GM13976 (cell line): Measurements from ENCODE around the gene GABRG3.
A peak's percentile ranks its signal among the peaks of the same experiment; 100 is the strongest.

Experiments used
- DNase-seq: peaks from one replicate; pipeline ENCODE4 v3.0.0; 2012; ENCODE audit warnings: low spot score
- in situ Hi-C: fragments of 300-500 bp; cut with MboI; formaldehyde crosslinking; loops from one replicate; pipeline ENCODE4 v1.12.0; 2022; ENCODE audit warnings: low sequenced_read_pairs, mixed read lengths, inconsistent platforms; ENCODE audit not compliant: unreplicated experiment
- TF ChIP-seq, protein P1 (sequence below): IDR thresholded peaks from 2 replicates; pipeline ENCODE4 v1.5.1; 2012; ENCODE audit warnings: borderline replicate concordance, mild to moderate bottlenecking; ENCODE audit not compliant: insufficient read depth; ENCODE audit errors: extremely low read depth, missing control alignments, control extremely low read depth

GABRG3 gene

GRCh38 chr15:26936502-26936901 is 34.5 kb upstream of the GABRG3 start:
- DNase-seq = no peak
- in situ Hi-C loops = no loop called here
- TF ChIP-seq, protein P1, sequence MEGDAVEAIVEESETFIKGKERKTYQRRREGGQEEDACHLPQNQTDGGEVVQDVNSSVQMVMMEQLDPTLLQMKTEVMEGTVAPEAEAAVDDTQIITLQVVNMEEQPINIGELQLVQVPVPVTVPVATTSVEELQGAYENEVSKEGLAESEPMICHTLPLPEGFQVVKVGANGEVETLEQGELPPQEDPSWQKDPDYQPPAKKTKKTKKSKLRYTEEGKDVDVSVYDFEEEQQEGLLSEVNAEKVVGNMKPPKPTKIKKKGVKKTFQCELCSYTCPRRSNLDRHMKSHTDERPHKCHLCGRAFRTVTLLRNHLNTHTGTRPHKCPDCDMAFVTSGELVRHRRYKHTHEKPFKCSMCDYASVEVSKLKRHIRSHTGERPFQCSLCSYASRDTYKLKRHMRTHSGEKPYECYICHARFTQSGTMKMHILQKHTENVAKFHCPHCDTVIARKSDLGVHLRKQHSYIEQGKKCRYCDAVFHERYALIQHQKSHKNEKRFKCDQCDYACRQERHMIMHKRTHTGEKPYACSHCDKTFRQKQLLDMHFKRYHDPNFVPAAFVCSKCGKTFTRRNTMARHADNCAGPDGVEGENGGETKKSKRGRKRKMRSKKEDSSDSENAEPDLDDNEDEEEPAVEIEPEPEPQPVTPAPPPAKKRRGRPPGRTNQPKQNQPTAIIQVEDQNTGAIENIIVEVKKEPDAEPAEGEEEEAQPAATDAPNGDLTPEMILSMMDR = no peak

DNA sequence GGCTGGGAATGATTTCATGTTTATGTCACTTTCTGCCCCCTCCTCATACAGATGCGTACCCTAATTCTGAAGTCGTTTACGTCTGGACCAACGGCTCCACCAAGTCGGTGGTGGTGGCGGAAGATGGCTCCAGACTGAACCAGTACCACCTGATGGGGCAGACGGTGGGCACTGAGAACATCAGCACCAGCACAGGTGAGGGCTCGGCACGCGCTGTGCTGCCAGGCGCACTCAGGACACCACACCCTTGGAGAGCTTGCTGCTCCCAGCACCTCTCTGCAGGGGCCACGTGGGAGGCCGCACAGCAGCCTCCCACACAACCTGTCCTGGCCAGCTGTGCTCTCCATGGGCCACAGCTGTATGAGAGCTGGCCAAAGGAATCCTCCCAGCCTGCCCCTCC is 33.8 kb upstream of the GABRG3 start:
- DNase-seq = no peak
- TF ChIP-seq, protein P1 = no peak
- in situ Hi-C loops = no loop called here

DNA sequence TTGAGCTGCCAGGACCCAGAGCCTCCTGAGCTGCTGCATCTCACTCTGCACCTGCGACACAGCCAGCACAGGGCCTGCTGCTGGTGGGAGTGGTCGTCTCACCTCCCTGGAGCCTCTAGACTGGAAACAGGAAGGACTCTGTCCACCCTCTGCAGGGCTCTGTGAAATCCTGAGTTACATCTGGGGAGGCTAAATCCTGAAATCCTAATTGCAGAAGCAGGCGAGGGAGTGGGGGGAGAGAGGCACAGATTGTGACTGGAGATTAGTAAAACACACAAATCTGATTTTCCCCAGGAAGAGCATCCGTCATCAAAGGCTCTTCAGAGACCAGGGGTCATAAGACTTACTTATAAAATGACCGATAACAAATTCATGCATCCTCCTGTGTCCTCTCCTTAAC is 31.6 kb upstream of the GABRG3 start:
- TF ChIP-seq, protein P1 = no peak
- in situ Hi-C loops = no loop called here
- DNase-seq = no peak

GRCh38 chr15:26941489-26941888 is 29.5 kb upstream of the GABRG3 start:
- TF ChIP-seq, protein P1 = no peak
- DNase-seq = no peak
- in situ Hi-C loops = no loop called here

DNA sequence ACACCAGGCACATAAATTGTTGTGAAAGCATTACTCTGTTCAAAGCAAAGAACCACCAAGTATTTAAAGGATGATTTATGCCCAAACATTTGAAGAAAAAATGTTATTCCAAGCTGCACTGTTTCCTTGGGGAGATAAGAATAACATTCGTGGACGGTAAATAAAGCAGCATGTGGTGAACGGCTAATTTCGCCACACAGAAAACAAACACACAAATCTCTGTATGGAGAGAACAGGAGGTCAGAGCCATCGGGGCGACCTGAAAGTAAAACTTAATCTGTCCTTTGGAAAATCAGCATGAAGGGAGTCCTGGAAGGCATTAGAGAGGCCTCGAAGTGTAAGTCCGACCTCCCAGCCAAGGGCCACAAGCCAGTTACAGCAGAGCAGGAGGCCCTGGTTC is 27.1 kb upstream of the GABRG3 start:
- TF ChIP-seq, protein P1 = no peak
- DNase-seq = no peak
- in situ Hi-C loops = no loop called here

- in situ Hi-C loops = no loop called here
These were observed 25.9 kb upstream of the GABRG3 start for GRCh38 chr15:26945046-26945445.

More at GRCh38 chr15:26945046-26945445, 25.9 kb upstream of the GABRG3 start:
- TF ChIP-seq, protein P1 = no peak
- peak; percentile 9 for DNase-seq
